HEK293 (cell line): ENCODE data around the gene TP53BP2.

ENCODE experiments used
- GLIS2 ChIP-seq: fragments of 450-650 bp; formaldehyde crosslinking; IDR thresholded peaks from 2 replicates; pipeline ENCODE4 v1.5.1; 2016; ENCODE audit warnings: missing biosample characterization, missing genetic modification characterization
- HOXC10 ChIP-seq: sonication (generic); formaldehyde crosslinking; IDR thresholded peaks from 2 replicates; pipeline ENCODE4 v1.8.1; 2023; ENCODE audit warnings: mild to moderate bottlenecking, missing genetic modification reagents
- SP2 ChIP-seq: fragments of 450-650 bp; formaldehyde crosslinking; IDR thresholded peaks from 2 replicates; pipeline ENCODE4 v1.5.1; 2016; ENCODE audit warnings: missing biosample characterization, missing genetic modification characterization
- ZNF174 ChIP-seq: fragments of 450-650 bp; formaldehyde crosslinking; IDR thresholded peaks from 2 replicates; pipeline ENCODE4 v1.5.0; 2017; ENCODE audit warnings: missing biosample characterization, mild to moderate bottlenecking, missing genetic modification characterization
- ZNF2 ChIP-seq: fragments of 450-650 bp; formaldehyde crosslinking; IDR thresholded peaks from 2 replicates; pipeline ENCODE4 v1.5.1; 2016; ENCODE audit warnings: missing biosample characterization, missing genetic modification characterization
- ZNF24 ChIP-seq: fragments of 450-650 bp; formaldehyde crosslinking; IDR thresholded peaks from 2 replicates; pipeline ENCODE4 v1.5.1; 2016; ENCODE audit warnings: missing biosample characterization, missing genetic modification characterization
- ZNF274 ChIP-seq, 2 experiments: fragments of 200-500 bp in 1 of 2; fragments of 450-650 bp in 1 of 2; sonication (Bioruptor generic) in 1 of 2; formaldehyde crosslinking in 1 of 2; IDR thresholded peaks; 2 replicates each; pipeline versions ENCODE4 v1.5.1 to v1.6.1; 2014 to 2016; ENCODE audit warnings: borderline replicate concordance in 1 of 2, inconsistent platforms in 1 of 2, low read length in 1 of 2, missing biosample characterization in 1 of 2, missing genetic modification characterization in 1 of 2
- ZNF510 ChIP-seq: fragments of 450-650 bp; formaldehyde crosslinking; IDR thresholded peaks from 2 replicates; pipeline ENCODE4 v1.5.1; 2018; ENCODE audit warnings: mild to moderate bottlenecking, missing genetic modification characterization, missing biosample characterization; ENCODE audit not compliant: insufficient replicate concordance
- ZNF555 ChIP-seq: fragments of 450-650 bp; formaldehyde crosslinking; conservative IDR thresholded peaks from 2 replicates; pipeline ENCODE4 v1.5.1; 2017; ENCODE audit warnings: missing biosample characterization, mild to moderate bottlenecking, missing genetic modification characterization, inconsistent platforms
- ZNF629 ChIP-seq: fragments of 450-650 bp; formaldehyde crosslinking; IDR thresholded peaks from 2 replicates; pipeline ENCODE4 v1.5.1; 2017; ENCODE audit warnings: missing biosample characterization, missing genetic modification characterization
- TF ChIP-seq, protein P1 (sequence below): fragments of 450-650 bp; formaldehyde crosslinking; IDR thresholded peaks from 2 replicates; pipeline ENCODE4 v1.5.1; 2016; ENCODE audit warnings: missing biosample characterization, missing genetic modification characterization
- TF ChIP-seq, protein P2 (sequence below): fragments of 450-650 bp; formaldehyde crosslinking; IDR thresholded peaks from 2 replicates; pipeline ENCODE4 v1.5.1; 2016; ENCODE audit warnings: missing biosample characterization, missing genetic modification characterization, borderline replicate concordance

DNA sequence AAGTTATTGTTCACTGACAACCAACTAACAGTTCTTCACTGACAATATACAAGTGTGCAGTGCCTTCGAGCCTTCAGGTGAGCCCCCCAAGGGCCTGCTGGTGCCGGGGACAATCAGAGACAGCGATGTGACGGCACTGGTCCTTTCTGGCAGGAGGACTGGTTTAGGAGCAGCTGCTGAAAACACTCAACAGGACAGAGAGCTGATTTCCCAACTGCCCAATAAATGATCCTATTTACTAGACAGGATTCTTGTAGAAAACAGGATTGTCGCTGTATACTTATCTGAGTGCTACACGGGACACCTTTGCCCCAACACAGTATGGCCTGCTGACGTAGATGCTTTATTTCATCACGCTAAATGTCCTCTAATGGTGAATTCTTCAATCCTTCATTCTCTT, 65.4 kb downstream of the TP53BP2 start:
- TF ChIP-seq, protein P1, sequence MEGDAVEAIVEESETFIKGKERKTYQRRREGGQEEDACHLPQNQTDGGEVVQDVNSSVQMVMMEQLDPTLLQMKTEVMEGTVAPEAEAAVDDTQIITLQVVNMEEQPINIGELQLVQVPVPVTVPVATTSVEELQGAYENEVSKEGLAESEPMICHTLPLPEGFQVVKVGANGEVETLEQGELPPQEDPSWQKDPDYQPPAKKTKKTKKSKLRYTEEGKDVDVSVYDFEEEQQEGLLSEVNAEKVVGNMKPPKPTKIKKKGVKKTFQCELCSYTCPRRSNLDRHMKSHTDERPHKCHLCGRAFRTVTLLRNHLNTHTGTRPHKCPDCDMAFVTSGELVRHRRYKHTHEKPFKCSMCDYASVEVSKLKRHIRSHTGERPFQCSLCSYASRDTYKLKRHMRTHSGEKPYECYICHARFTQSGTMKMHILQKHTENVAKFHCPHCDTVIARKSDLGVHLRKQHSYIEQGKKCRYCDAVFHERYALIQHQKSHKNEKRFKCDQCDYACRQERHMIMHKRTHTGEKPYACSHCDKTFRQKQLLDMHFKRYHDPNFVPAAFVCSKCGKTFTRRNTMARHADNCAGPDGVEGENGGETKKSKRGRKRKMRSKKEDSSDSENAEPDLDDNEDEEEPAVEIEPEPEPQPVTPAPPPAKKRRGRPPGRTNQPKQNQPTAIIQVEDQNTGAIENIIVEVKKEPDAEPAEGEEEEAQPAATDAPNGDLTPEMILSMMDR (tag by site-specific recombination): no peak
- TF ChIP-seq ZNF510 (tag by site-specific recombination) (no peak), SP2 (tag by site-specific recombination) (no peak), ZNF24 (tag by site-specific recombination) (no peak), ZNF629 (no peak), ZNF274 (IDR thresholded peaks at IDR 0.05; ENCODE audit: low read length) (no peak), ZNF274 (tag by site-specific recombination; IDR thresholded peaks at IDR 0.05; ENCODE audit: borderline replicate concordance) (no peak), ZNF555 (tag by site-specific recombination) (no peak), HOXC10 (no peak), ZNF2 (tag by site-specific recombination) (no peak), ZNF174 (tag by site-specific recombination) (no peak), GLIS2 (no peak)
- TF ChIP-seq, protein P2, sequence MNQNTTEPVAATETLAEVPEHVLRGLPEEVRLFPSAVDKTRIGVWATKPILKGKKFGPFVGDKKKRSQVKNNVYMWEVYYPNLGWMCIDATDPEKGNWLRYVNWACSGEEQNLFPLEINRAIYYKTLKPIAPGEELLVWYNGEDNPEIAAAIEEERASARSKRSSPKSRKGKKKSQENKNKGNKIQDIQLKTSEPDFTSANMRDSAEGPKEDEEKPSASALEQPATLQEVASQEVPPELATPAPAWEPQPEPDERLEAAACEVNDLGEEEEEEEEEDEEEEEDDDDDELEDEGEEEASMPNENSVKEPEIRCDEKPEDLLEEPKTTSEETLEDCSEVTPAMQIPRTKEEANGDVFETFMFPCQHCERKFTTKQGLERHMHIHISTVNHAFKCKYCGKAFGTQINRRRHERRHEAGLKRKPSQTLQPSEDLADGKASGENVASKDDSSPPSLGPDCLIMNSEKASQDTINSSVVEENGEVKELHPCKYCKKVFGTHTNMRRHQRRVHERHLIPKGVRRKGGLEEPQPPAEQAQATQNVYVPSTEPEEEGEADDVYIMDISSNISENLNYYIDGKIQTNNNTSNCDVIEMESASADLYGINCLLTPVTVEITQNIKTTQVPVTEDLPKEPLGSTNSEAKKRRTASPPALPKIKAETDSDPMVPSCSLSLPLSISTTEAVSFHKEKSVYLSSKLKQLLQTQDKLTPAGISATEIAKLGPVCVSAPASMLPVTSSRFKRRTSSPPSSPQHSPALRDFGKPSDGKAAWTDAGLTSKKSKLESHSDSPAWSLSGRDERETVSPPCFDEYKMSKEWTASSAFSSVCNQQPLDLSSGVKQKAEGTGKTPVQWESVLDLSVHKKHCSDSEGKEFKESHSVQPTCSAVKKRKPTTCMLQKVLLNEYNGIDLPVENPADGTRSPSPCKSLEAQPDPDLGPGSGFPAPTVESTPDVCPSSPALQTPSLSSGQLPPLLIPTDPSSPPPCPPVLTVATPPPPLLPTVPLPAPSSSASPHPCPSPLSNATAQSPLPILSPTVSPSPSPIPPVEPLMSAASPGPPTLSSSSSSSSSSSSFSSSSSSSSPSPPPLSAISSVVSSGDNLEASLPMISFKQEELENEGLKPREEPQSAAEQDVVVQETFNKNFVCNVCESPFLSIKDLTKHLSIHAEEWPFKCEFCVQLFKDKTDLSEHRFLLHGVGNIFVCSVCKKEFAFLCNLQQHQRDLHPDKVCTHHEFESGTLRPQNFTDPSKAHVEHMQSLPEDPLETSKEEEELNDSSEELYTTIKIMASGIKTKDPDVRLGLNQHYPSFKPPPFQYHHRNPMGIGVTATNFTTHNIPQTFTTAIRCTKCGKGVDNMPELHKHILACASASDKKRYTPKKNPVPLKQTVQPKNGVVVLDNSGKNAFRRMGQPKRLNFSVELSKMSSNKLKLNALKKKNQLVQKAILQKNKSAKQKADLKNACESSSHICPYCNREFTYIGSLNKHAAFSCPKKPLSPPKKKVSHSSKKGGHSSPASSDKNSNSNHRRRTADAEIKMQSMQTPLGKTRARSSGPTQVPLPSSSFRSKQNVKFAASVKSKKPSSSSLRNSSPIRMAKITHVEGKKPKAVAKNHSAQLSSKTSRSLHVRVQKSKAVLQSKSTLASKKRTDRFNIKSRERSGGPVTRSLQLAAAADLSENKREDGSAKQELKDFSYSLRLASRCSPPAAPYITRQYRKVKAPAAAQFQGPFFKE (tag by site-specific recombination): no peak
